AG09319 (cell line): Measurements from ENCODE around the gene CDC37.
"Not testable (repeated sequence)": the region's sequence is repeated elsewhere in the genome, so short reads cannot be mapped to it uniquely, and the experiment has no call there.

Experiments
- DNase-seq: peaks from one replicate; pipeline ENCODE4 v3.0.0-alpha.2; 2010; ENCODE audit warnings: low read depth; ENCODE audit errors: extremely low read depth
- CTCF ChIP-seq: IDR thresholded peaks from 2 replicates; pipeline ENCODE4 v1.5.1; 2011; ENCODE audit warnings: low read depth, mild to moderate bottlenecking, inconsistent platforms, low read length, moderate library complexity

Gene CDC37

GRCh38 chr19:10399878-10400277, 3.5 kb downstream of the CDC37 start:
- no peak for TF ChIP-seq CTCF
- no peak for DNase-seq

GRCh38 chr19:10399340-10399739, 4.0 kb downstream of the CDC37 start:
- DNase-seq, result not testable (repeated sequence)

- TF ChIP-seq CTCF, result no peak
- no peak for DNase-seq
These were observed 4.5 kb downstream of the CDC37 start for GRCh38 chr19:10398819-10399218.

GRCh38 chr19:10395917-10396316, 7.4 kb downstream of the CDC37 start:
- no peak for TF ChIP-seq CTCF
- DNase-seq, result no peak

- no peak for DNase-seq
- no peak for TF ChIP-seq CTCF
These were observed 7.9 kb downstream of the CDC37 start for GRCh38 chr19:10395436-10395835.

- no peak for TF ChIP-seq CTCF
- no peak for DNase-seq
These were observed 8.3 kb downstream of the CDC37 start for GRCh38 chr19:10395003-10395402.

- no peak for DNase-seq
- no peak for TF ChIP-seq CTCF
These were observed 10.2 kb downstream of the CDC37 start for GRCh38 chr19:10393137-10393536.

- no peak for DNase-seq
- TF ChIP-seq CTCF, result no peak
These were observed 11.2 kb downstream of the CDC37 start for GRCh38 chr19:10392120-10392519.
